ENCODE data around the gene MAX. TPM values are rescaled to one million over a fixed set of nuclear protein-coding genes. Genes with fewer than 3 reads are reported as not detected.

MAX gene
- total RNA-seq, 4 donors from 2014 or later = 38.6 to 69.8 (median 55.3) TPM

- no peak for TF ChIP-seq CTCF (IDR thresholded peaks at IDR 0.05)
- DNase-seq (ENCODE audit: low spot score) = no peak
- ATAC-seq (ENCODE audit: low FRiP score) = no peak
These were observed 25.8 kb upstream of the MAX start for GRCh38 chr14:65128096-65128495.

- TF ChIP-seq CTCF (IDR thresholded peaks at IDR 0.05) = no peak
- DNase-seq (ENCODE audit: low spot score) (no peak), ATAC-seq (ENCODE audit: low FRiP score) (no peak)
These were observed 15.7 kb upstream of the MAX start for GRCh38 chr14:65117769-65118745.

GRCh38 chr14:65115615-65116014, 13.3 kb upstream of the MAX start:
- no peak for DNase-seq (ENCODE audit: low spot score)
- no peak for TF ChIP-seq CTCF (IDR thresholded peaks at IDR 0.05)
- no peak for ATAC-seq (ENCODE audit: low FRiP score)

- TF ChIP-seq CTCF (IDR thresholded peaks at IDR 0.05) = no peak
- DNase-seq (ENCODE audit: low spot score) (no peak), ATAC-seq (ENCODE audit: low FRiP score) (no peak)
These were observed 8.2 kb upstream of the MAX start for GRCh38 chr14:65110525-65110924.

- TF ChIP-seq CTCF (IDR thresholded peaks at IDR 0.05) = no peak
- DNase-seq (ENCODE audit: low spot score) (no peak), ATAC-seq (ENCODE audit: low FRiP score) (no peak)
These were observed 7.0 kb upstream of the MAX start for GRCh38 chr14:65109357-65109756.

- TF ChIP-seq CTCF (IDR thresholded peaks at IDR 0.05) = no peak
- DNase-seq (ENCODE audit: low spot score) (no peak), ATAC-seq (ENCODE audit: low FRiP score) (no peak)
These were observed 4.9 kb upstream of the MAX start for GRCh38 chr14:65107200-65107599.

- no peak for TF ChIP-seq CTCF (IDR thresholded peaks at IDR 0.05)
- no peak for DNase-seq (ENCODE audit: low spot score)
- ATAC-seq (ENCODE audit: low FRiP score) = no peak
These were observed 4.4 kb upstream of the MAX start for GRCh38 chr14:65106736-65107135.

Measured in omental fat pad (tissue), 4 donors.